HTERT RPE-1 (cell line): ENCODE results near the gene ROCK2.

Source experiments
- in situ Hi-C: fragments of 300-500 bp; cut with MboI; formaldehyde crosslinking; loops from 4 replicates; pipeline ENCODE4 v1.14.3; 2020; ENCODE audit warnings: low sequenced_read_pairs

Gene ROCK2

DNA sequence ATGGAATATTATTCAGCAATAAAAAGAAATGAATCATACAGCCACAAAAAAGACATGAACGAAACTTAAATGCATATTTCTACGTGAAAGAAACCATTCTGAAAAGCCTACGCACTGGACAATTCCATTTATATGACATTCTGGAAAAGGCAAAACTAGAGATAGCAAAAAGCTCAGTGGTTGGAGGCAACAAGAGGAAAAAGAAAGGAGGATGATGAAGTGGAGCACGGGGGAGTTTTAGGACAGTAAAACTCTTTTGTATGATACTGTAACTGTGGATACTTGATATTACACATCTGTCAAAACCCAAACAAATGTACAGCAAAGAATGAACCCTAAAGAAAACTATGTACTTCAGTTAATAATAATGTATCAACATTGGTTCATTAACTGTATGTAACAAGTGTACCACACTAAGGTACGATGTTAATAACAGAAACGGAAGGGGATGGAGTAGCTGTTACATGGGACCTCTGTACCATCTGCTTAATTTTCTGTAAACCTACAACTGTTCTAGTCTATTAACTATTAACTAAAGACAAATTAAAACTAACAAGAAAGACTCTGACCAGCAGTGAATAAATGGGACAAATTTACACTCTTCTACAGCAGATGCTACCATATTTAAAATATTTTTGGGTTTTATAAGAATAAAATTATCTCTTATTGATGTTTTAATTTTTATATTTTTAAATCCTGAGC, 31.5 kb downstream of the ROCK2 start:
- in situ Hi-C loops: no loop called here

DNA sequence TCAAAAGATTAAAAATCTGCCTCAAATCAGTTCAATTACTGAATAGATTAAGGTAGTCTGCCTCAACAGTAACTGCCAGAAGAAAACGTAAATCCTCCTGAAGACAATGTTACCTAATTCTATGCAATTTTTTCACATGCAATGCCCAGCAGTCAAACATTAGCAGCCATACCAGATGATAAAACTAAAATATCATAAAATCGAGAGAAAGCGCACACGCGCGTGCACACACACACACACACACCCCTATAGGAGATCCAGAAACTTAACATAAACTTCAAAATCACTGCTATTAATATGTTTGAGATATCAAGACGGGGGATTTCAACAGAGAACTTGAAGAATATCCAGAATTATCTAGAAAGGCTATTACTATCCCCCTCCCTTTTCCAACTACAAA, 32.9 kb downstream of the ROCK2 start:
- in situ Hi-C loops: no loop called here

DNA sequence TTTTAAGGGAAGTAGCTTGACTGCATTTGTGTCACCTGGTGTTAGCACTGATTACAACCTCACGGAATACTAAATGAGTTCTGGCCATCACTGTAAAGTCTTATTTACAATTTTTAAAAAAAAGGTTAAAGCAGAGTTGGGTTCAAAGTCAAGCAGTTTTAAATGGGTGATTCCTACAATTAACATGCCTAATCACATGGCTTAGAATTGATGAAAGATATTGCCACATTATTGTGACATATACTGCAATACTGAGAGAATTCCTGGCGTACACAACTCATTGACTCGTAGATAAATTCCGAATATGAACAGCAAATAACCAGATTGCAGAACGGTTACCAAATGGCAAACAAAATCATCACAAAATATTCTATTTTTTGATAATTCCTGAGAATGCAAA, 34.2 kb downstream of the ROCK2 start:
- in situ Hi-C loops: no loop called here

GRCh38 chr2:11309706-11310105, 34.7 kb downstream of the ROCK2 start:
- in situ Hi-C loops: no loop called here

- in situ Hi-C loops: no loop called here
Measured at GRCh38 chr2:11307764-11308415, 36.5 kb downstream of the ROCK2 start.

DNA sequence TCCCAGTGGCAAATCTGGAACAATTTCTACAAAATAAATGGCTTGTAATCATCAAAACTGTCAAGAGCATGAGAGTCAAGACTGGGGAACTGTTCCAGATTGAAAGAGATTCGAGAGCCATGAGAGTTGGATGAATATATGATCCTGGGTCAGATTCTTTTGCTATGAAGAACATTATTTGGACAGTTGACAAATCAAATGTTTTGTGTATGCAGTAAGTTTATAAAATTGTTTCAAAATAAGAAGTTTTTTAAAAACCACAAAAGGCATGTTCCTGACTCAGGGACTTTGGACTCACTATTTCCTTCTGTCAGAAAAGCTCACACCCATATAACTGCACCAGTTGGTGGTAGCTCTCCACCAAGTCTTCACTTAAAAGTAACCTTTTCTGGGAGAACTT, 38.5 kb downstream of the ROCK2 start:
- in situ Hi-C loops: no loop called here

GRCh38 chr2:11305338-11305737, 39.1 kb downstream of the ROCK2 start:
- in situ Hi-C loops: no loop called here

- in situ Hi-C loops: no loop called here
Measured at GRCh38 chr2:11304476-11304875, 40.0 kb downstream of the ROCK2 start.

- in situ Hi-C loops: no loop called here
Measured at GRCh38 chr2:11303290-11304013, 41.0 kb downstream of the ROCK2 start.

GRCh38 chr2:11299439-11299838, 45.0 kb downstream of the ROCK2 start:
- in situ Hi-C loops: no loop called here

- in situ Hi-C loops: no loop called here
Measured at GRCh38 chr2:11298592-11298991, 45.8 kb downstream of the ROCK2 start.

DNA sequence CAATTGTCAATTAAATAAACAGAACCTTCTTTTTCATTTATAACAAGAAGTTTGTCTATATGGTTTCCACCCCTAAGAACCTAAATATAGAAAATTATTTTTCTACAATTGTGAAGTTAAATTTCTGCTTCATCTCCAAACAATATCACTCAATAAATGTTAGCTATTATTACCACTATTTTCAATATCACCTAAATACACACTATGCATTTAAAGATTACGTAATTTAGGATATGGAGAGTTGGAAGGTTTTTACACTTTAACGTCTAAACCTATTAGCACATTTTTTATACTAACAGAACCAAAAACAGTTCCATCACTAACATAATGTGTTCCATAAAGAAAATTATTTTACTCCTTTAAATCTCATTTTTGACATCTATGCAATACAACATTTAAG, 48.0 kb downstream of the ROCK2 start:
- in situ Hi-C loops: no loop called here

DNA sequence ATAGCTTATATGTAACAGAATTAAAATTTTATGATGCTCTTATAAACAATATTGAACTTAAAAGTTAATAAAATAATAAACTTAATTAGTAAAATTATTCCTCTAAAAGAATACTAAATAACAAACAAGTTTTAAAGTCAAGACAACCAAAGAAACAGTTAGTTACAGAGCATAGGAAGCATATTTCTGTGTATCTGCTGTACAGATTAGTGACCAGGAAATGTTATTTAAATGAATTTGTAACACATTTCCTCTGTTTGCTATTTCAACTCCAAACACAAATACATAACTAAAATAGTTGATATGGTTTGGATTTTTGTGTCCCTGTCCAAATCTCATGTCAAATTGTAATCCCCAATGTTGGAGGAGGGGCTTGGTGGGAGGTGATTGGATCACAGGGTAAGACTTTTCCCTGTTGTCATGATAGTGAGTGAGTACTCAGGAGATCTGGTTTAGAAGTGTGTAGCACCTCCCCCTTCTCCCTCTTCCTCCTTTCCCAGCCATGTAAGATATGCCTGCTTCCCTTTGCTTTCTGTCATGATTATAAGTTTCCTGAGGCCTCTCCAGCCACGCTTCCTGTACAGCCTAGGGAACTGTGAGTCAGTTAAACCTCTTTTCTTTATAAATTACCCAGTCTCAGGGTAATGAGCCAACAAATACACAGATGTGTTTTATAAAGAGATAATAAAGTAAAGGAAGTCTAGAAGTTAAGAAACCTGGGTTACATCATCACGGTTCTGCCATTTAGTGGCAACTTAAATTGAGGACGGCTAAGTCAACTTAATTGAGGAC, 51.8 kb downstream of the ROCK2 start:
- in situ Hi-C loops: no loop called here

- in situ Hi-C loops: no loop called here
Measured at GRCh38 chr2:11290713-11291112, 53.7 kb downstream of the ROCK2 start.

GRCh38 chr2:11290211-11290610, 54.2 kb downstream of the ROCK2 start:
- in situ Hi-C loops: no loop called here

DNA sequence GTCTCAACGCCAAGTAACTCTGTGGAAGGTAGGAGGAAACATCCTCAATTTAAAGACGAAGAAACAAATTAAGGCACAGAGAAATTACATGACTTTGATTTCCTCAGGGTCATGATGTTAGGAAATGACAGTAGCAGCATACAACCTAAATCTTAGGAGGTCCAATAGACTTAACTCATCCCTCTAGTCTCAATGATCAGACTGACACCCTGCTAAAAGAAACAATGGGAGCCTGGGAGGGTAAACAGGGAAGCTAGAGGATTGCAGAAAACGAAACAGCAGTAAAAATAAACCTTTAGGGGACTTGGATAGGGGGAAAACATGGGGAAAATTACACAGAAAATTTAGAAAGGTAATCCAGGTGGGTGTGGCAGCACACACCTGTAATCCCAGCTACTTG, 56.0 kb downstream of the ROCK2 start:
- in situ Hi-C loops: no loop called here

DNA sequence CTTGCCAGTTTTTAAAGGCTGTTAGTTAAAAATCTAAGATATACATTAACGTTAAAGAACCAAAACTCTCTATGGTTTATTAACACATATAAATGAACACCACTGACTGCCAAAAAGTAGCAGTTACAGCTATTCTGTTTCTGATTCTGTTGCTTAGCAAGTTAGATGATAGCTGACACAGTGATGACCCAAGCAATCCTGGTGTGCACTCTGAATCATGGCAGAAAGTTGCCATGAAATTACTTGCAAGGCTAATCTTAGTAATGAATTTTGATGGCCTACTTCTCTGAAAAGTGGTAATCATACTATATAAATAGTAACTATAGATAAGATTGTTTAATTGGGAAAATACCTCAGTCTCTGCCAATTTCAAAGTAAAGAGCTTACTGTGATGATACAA, 57.7 kb downstream of the ROCK2 start:
- in situ Hi-C loops: no loop called here

DNA sequence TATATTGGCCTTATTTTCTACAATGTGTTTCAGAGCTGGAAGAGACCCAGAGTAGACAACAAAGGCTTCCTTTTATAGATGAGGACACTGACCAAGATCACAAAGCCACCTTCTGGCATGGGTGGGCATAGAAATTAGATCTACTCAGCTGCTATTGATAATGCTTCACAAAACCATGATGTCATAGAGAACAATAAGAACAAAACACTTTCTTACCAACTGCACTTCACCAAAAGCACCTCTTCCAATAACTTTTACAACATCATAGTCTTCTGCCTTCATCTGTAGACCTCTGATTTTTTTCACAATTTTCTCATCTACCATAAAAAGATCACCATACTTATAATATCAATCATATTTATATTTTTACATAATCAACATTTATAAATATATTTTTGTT, 58.1 kb downstream of the ROCK2 start:
- in situ Hi-C loops: no loop called here

GRCh38 chr2:11285499-11285898, 58.9 kb downstream of the ROCK2 start:
- in situ Hi-C loops: no loop called here

GRCh38 chr2:11281186-11281585, 63.2 kb downstream of the ROCK2 start:
- in situ Hi-C loops: no loop called here

DNA sequence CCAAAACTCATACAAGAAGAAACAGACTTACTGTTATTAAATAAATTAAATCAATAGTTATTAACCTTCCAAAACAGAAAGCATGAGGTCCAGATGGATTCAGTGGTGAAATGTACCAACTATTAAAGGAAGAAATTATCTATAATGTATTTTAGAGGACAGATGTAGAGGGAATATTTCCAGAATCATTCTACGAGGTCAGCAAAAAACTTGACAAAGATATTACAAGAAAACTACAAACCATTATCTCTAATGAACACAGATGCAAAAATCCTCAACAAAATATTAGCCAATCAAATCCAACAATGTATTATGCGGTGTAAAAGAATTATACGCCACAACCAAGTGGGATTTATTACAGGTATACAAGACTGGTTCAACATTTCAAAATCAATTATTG, 63.7 kb downstream of the ROCK2 start:
- in situ Hi-C loops: no loop called here
